Inflammatory macrophage treated with lipopolysaccharide for 1 hour (primary cell): ENCODE results near the gene HECA.
"Not testable (repeated sequence)": the region's sequence is repeated elsewhere in the genome, so short reads cannot be mapped to it uniquely, and the experiment has no call there.

Experiments used
- DNase-seq, 2 donors: peaks; one replicate each; pipeline ENCODE4 v3.0.0-alpha.2; 2020 to 2022

HECA gene

GRCh38 chr6:139212460-139212859, 77.6 kb downstream of the HECA start:
- not testable (repeated sequence) for DNase-seq

GRCh38 chr6:139219271-139219729, 84.4 kb downstream of the HECA start:
- DNase-seq, result peak; percentile 68 to 78

GRCh38 chr6:139219746-139220145, 84.9 kb downstream of the HECA start:
- no peak for DNase-seq

- not testable (repeated sequence) for DNase-seq
Measured at GRCh38 chr6:139228387-139228786, 93.5 kb downstream of the HECA start.
